Body of pancreas (tissue), 4 donors: ENCODE data around the gene CBFA2T3.

Experiments used
- POLR2A ChIP-seq, 3 donors: fragments of 450-650 bp; IDR thresholded peaks; one replicate each; pipeline ENCODE4 v1.6.1; 2016; ENCODE audit warnings: antibody characterized with exemption in 3 of 3, mild to moderate bottlenecking in 2 of 3
- TF ChIP-seq, protein P1 (sequence below), 7 experiments: fragments of 450-650 bp in 4 of 7; fragments of 200-600 bp in 3 of 7; sonication (generic) in 3 of 7; IDR thresholded peaks; one replicate each; pipeline ENCODE4 v1.5.1; 2016 to 2019; ENCODE audit warnings: antibody characterized with exemption in 7 of 7

GRCh38 chr16:88883946-88884345 lies 93.1 kb downstream of the CBFA2T3 start:
- TF ChIP-seq, protein P1, sequence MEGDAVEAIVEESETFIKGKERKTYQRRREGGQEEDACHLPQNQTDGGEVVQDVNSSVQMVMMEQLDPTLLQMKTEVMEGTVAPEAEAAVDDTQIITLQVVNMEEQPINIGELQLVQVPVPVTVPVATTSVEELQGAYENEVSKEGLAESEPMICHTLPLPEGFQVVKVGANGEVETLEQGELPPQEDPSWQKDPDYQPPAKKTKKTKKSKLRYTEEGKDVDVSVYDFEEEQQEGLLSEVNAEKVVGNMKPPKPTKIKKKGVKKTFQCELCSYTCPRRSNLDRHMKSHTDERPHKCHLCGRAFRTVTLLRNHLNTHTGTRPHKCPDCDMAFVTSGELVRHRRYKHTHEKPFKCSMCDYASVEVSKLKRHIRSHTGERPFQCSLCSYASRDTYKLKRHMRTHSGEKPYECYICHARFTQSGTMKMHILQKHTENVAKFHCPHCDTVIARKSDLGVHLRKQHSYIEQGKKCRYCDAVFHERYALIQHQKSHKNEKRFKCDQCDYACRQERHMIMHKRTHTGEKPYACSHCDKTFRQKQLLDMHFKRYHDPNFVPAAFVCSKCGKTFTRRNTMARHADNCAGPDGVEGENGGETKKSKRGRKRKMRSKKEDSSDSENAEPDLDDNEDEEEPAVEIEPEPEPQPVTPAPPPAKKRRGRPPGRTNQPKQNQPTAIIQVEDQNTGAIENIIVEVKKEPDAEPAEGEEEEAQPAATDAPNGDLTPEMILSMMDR (IDR thresholded peaks at IDR 0.05), result no peak
- TF ChIP-seq POLR2A (IDR thresholded peaks at IDR 0.05), result no peak
